Colon (tissue), 2 donors: ENCODE data around the gene GTPBP8.

Experiments used
- FAIRE-seq: peaks from 2 replicates; lab custom pipeline; 2012; peaks lifted over from hg19 to GRCh38; lab: Jason Lieb, UNC
- donor health status: control.
- donor health status: control.

Gene GTPBP8

GRCh38 chr3:112990672-112991602, at the start of gene GTPBP8:
Gene GTPBP8, plus strand, starts transcription at chr3:112990984. Its CDS starts 16 bp downstream, at chr3:112991000.
- FAIRE-seq = no peak

- FAIRE-seq = no peak
Measured at GRCh38 chr3:112948346-112948838, 42.4 kb upstream of the GTPBP8 start.

GRCh38 chr3:112956351-112956750, 34.4 kb upstream of the GTPBP8 start:
- FAIRE-seq = no peak

GRCh38 chr3:112958811-112959560, 31.8 kb upstream of the GTPBP8 start:
- no peak for FAIRE-seq

- no peak for FAIRE-seq
Measured at GRCh38 chr3:112963683-112964082, 27.1 kb upstream of the GTPBP8 start.

GRCh38 chr3:112965656-112966055, 25.1 kb upstream of the GTPBP8 start:
- no peak for FAIRE-seq

- no peak for FAIRE-seq
Measured at GRCh38 chr3:112966633-112967032, 24.2 kb upstream of the GTPBP8 start.

- FAIRE-seq = no peak
Measured at GRCh38 chr3:112967425-112967824, 23.4 kb upstream of the GTPBP8 start.

- no peak for FAIRE-seq
Measured at GRCh38 chr3:112967828-112968227, 23.0 kb upstream of the GTPBP8 start.

- no peak for FAIRE-seq
Measured at GRCh38 chr3:112972158-112972557, 18.6 kb upstream of the GTPBP8 start.

- FAIRE-seq = no peak
Measured at GRCh38 chr3:112973325-112974177, 17.2 kb upstream of the GTPBP8 start.

- FAIRE-seq = no peak
Measured at GRCh38 chr3:112974178-112974517, 16.6 kb upstream of the GTPBP8 start.

GRCh38 chr3:112974894-112975293, 15.9 kb upstream of the GTPBP8 start, which contains the start of gene CD200R1:
Gene CD200R1, minus strand, starts transcription at chr3:112975103. Its CDS starts 246 bp downstream, at chr3:112974857.
- no peak for FAIRE-seq

- FAIRE-seq = no peak
Measured at GRCh38 chr3:112976001-112976400, 14.8 kb upstream of the GTPBP8 start.

- no peak for FAIRE-seq
Measured at GRCh38 chr3:112976953-112977352, 13.8 kb upstream of the GTPBP8 start.

GRCh38 chr3:112979244-112979832, 11.4 kb upstream of the GTPBP8 start:
- peak; percentile 87 for FAIRE-seq

GRCh38 chr3:112980080-112980479, 10.7 kb upstream of the GTPBP8 start:
- no peak for FAIRE-seq

GRCh38 chr3:112982710-112983109, 8.1 kb upstream of the GTPBP8 start:
- no peak for FAIRE-seq

GRCh38 chr3:112984485-112984884, 6.3 kb upstream of the GTPBP8 start:
- no peak for FAIRE-seq

GRCh38 chr3:112987710-112988334, 3.0 kb upstream of the GTPBP8 start:
- no peak for FAIRE-seq

GRCh38 chr3:112995800-112996199, 5.0 kb downstream of the GTPBP8 start:
- FAIRE-seq = no peak
